Smooth muscle cell of the brain vasculature (primary cell): Measurements from ENCODE around the gene FUS.

Experiments
- DNase-seq: peaks from one replicate; pipeline ENCODE4 v3.0.0-alpha.2; 2012; ENCODE audit warnings: low read depth, low spot score

FUS gene

DNA sequence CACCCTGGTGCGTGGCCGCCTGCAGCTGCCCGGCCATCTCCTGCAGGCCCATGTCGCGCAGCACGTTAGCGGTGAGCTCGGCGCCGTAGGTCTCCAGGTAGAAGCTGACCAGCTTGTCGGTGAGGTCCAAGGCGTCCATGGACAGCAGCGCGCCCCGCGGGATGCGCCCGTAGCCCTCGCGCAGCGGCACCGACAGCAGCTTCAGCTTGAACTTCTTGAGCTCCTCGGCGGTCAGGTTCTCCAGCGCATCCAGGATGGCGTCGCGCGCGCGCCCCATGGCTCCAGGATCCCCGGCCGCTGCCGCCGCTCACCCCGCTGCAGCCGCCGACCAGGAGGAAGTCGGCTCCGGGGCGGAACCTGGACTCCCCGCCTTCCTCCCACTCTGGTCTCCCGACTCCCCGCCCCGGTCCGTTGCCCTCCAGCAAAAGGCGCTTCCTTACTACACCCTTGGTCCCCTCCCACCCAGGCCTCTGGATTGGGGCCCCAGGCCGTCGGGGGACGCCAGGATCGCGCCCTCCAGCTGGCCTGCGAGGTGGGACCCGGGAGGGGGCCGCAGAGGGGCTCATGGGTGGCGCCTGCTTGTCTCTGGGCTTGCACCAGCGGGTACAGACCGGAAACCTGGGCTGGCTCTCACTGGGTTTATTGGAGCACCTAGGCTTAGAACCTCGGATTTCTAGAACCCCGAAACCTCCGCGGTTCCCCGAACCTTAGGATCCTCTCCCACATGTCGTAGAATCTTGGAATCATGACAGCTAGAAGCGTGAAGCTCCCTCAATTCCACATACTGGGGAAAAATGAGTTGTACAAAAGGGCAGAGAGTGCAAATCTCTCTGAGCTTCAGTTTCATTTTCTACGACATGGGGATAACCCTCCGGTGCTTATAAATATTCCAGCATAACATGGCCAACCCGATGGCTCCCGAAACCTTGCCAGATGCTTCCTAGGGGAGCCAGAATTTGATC is 22.8 kb downstream of the FUS start, which contains the start of gene PYCARD:
Gene PYCARD, minus strand, starts transcription at position 347 of the 962 bp plus-strand sequence. Its CDS starts 70 bp downstream, at position 277.
- no peak for DNase-seq

DNA sequence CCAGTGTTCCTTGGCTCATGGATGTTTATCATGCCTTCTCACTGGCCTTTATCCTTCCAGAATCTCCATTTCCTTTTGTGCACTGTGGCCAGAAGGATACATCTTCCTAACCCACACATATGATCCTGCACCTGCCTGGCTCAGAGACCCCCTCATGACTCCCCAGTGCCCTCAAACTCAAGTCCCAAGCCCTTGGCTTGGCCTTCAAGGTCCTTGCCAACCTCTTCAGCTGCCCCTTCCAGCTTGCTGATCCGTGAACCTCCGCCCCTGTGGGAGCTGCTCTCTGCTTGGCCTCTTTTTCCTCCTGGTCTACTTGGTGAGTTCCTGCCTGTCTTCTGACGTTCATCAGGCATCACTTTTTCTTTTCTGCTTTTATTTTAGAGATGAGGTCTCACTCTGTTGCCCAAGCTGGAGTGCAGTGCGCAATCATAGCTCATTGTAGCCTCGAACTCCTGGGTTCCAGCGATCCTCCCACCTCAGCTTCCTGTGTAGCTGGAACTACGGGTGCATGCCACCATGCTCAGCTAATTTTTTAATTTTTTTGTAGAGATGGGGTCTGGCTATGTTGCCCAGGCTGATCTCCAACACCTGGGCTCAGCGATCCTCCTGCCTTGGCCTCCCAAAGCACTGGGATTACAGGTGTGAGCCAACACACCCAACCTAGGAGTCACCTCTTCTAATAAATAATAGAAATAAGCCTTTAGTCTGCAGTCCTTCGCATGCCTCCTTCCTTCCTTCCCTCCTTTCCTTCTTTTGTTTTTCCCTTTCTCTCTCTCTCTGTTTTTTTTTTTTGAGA is 25.1 kb downstream of the FUS start:
- DNase-seq, result no peak

DNA sequence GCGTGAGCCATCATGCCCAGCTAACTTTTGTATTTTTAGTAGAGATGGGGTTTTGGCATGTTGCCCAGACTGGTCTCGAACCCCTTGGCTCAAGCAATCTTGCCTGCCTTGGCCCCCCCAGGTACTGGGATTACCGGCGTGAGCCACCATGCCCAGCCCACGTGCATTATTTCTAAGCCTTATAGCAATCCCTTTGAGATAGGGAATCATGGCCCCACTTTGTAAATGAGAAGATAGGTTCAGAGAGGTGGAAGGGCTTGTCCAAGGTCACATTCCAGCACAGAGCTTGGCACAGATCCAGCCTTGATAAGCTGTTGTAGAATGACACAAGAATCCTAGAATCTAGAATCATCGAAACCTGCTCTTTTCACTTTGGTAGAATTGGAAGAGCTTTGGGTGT is 26.8 kb downstream of the FUS start:
- no peak for DNase-seq

DNA sequence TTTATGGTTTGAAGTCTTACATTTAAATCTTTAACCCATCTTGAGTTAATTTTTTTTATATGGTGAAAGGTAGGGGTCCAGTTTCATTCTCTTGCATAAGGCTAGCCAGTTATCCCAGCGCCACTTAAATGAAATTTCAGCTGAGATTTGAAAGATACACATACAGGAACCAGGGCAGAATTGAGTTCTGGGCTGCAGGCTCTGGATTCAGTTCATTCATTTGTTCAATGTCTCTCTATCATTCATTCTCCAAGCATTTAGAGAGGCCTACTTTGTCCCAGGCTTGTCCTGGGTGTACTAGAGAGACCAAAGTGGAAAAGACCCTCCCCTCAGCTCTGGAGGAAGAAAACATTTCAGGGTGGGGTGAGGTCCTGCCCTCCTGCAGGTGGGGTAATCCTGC is 33.4 kb downstream of the FUS start:
- no peak for DNase-seq

DNA sequence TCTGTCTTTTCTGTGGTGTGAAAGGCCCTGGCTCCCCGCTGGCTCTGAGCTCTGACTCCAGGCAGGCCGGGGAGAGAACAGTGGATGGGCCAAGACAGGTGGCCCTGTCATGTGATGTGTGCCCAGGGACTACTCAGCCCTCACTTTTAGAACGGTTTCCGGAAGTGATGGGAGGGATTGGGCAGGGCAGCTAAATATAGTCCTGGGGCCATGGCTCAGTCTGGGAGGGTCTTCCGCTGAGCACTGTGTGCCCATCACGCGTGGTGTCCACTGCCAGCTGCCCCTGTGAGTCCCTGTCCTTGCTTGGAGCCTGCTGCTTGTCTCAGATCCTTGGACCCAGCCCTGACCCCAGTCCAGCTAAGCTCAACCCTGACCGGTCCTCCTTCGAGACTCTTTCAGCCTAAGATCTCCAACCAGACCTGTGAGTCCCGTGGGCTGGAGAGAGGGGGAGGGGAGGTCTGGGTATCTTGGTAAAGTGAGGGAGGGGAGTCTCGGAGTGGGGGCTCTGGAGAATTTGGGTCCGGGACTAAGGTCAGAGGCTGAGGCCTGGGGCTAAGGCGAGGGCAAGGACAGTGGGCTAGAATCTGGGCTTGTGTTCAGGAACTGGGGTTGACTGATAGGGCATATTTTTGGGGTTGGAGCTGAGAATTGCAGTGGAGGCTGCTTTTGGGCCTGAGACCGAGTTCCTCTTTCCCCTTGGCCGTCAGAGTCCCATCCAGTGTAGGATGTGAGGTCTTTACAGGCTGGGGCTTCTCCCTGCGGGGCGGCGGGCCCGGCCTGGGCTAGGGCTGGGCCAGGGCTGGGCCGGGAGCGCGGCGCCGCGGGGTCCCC is 34.2 kb downstream of the FUS start, which contains the start of gene TRIM72:
Gene TRIM72, plus strand, starts transcription at position 243 of the 831 bp plus-strand sequence. CDS start 620 bp downstream, outside the sequence.
- DNase-seq, result no peak

DNA sequence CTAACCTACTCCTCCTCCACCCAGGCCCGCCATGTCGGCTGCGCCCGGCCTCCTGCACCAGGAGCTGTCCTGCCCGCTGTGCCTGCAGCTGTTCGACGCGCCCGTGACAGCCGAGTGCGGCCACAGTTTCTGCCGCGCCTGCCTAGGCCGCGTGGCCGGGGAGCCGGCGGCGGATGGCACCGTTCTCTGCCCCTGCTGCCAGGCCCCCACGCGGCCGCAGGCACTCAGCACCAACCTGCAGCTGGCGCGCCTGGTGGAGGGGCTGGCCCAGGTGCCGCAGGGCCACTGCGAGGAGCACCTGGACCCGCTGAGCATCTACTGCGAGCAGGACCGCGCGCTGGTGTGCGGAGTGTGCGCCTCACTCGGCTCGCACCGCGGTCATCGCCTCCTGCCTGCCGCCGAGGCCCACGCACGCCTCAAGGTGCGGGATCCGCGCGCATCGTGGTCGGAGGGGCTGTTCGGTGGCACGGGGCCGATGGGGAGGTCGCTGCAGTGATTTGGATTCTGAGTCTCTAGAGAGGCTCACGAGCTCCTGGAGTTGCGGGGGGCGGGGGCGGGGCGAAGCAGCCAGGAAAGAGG is 34.9 kb downstream of the FUS start:
- no peak for DNase-seq

DNA sequence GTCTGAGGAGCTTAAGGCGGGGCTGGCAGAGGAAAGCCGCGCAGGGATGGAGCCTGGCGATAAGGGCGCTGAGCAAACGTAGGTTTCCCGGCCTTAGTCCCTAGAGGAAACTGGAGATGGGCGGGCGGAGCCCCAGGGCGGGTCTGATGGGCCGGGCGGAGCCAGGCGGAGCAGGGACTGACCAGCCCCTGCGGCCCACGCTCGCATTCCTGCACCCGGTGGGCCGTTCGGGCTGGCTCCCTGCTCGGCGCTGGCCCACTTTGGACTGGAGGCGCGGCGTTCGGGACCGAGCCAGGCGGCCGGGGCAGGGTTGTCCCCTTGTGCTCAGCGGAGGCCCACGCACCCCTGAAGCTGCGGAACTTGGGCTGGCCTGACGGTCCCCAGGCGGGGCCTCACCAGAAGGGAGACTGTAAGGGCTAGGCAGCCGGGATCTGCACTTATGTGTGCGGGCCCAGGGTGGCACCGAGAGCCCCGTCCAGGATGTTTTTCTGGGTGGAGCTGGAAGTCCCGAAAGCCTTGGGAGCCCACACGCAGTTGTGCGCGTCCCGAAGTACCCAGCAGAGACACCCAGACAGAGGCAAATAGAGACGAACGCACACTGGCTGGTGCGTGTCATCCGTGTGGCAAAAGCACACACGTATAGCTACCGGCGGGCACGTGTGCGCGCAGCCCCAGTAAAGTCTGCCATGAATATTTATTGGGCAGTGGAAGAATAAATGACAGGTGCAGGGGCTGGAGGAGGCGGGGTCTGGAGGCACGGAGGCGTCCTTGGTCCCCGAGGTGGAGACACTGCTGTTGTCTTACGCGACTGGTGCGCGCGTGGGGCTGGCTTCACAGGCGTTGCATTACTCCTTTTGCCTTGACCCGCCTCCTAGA is 35.6 kb downstream of the FUS start:
- DNase-seq, result no peak

DNA sequence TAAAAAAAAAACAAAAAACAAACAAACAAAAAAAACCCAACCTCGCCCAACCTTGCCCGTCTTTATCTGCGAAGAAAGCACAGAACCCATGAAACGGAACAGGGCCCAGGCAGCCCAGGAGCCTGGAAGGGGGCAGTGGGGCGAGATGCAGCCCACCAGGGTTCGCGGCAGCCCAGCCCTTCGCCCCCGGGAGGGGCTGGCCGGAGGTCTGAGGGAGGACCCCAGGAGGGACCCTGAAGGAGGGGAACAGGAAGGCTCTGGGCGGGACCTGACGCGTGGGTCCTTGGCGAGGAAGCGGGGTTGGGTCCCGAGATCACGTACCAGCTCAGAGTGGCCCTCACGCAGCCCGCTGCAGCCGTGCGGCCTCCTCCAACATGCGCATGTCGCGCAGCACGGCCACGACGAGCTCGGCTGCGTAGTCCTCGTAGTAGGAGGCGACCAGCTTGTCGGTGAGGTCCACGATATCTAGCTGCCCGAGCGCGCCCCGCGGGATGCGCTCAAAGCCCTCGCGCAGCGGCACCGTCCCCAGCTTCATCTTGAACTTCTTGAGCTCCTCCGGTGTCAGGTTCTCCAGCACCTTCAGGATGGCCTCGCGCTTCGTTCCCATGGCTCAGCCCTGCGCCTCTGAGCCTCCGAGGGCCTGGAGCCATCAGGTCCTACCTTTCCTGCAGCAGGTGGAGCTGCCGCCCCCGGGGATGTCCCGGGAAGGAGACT is 36.6 kb downstream of the FUS start, which contains the start of gene PYDC1:
Gene PYDC1, minus strand, starts transcription at position 714 of the 714 bp plus-strand sequence. Its CDS starts 107 bp downstream, at position 607.
- DNase-seq, result no peak

DNA sequence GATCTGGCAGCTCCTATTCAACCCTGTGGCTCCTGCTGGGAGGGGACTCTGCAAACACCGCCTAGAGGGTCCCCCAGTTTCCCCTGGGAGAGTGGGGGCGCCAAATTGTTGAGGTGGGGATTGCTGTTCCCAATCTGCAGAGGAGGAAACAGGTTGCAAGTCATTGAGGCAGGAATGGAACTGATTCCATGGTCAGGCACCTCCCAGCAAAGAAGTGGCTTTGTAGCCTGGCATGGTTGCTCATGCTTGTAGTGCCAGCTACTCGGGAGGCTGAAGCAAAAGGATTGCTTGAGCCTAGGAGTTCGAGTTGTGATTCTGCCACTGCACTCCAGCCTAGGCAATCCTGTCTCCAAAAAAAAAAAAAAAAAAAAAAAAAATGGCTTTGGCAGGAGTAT is 37.2 kb downstream of the FUS start:
- no peak for DNase-seq

DNA sequence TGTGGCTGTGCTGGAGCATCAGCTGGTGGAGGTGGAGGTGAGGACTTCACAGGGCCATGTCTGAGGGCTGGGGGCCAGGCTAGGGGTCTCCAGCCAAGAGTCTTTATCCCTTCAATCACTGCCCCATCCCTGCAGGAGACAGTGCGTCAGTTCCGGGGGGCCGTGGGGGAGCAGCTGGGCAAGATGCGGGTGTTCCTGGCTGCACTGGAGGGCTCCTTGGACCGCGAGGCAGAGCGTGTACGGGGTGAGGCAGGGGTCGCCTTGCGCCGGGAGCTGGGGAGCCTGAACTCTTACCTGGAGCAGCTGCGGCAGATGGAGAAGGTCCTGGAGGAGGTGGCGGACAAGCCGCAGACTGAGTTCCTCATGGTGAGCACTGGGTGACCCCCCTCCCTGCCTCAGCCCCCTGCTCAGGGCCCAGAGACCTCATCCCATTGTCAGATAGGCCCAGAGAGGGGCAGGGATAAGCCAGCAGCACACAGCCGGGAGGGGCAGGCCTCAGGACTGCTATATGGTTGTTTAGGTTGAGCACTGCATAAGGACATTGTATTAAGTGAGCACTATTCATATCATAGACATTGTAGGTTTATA is 39.3 kb downstream of the FUS start:
- no peak for DNase-seq

DNA sequence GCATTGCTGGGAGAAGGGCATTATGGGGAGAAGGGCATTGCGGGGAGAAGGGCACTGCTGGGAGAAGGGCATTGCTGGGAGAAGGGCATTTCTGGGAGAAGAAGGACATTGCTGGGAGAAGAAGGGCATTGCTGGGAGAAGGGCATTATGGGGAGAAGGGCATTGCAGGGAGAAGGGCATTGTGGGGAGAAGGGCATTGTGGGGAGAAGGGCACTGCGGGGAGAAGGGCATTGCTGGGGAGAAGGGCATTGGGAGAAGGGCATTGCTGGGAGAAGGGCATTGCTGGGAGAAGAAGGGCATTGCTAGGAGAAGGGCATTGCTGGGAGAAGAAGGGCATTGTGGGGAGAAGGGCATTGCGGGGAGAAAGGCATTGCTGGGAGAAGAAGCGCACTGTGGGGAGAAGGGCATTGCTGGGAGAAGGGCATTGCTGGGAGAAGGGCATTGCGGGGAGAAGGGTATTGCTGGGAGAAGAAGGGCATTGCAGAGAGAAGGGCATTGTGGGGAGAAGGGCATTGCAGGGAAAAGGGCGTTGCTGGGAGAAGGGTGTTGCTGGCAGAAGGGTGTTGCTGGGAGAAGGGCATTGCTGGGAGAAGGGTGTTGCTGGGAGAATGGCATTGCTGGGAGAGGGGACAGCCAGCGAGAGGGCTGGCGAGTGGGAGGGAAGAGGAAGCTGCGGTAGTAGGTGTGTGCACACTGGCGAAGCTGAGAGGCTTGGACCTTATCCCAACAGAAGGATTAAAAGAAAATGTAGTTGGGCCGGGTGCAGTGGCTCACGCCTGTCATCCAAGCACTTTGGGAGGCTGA is 41.6 kb downstream of the FUS start:
- DNase-seq, result no peak

DNA sequence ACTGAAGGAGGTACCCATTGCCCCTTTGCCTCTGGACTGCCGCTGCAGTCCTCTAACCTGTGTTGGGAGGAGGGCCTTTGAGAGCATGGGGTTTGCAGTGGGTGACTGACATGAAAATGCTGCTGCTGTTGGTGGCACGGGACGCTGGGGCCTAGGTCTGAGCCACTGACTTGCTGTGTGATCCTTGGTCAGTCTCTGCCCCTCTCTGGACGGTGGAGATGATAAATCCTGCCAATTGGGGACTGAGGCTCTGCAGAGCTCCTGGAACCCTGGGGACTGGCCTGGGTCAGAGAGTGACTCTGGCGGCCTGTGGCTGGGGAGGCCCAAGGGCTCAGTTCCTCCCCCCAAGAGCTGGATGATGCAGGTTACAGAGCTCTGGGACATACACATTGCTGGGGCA is 43.1 kb downstream of the FUS start:
- no peak for DNase-seq

DNA sequence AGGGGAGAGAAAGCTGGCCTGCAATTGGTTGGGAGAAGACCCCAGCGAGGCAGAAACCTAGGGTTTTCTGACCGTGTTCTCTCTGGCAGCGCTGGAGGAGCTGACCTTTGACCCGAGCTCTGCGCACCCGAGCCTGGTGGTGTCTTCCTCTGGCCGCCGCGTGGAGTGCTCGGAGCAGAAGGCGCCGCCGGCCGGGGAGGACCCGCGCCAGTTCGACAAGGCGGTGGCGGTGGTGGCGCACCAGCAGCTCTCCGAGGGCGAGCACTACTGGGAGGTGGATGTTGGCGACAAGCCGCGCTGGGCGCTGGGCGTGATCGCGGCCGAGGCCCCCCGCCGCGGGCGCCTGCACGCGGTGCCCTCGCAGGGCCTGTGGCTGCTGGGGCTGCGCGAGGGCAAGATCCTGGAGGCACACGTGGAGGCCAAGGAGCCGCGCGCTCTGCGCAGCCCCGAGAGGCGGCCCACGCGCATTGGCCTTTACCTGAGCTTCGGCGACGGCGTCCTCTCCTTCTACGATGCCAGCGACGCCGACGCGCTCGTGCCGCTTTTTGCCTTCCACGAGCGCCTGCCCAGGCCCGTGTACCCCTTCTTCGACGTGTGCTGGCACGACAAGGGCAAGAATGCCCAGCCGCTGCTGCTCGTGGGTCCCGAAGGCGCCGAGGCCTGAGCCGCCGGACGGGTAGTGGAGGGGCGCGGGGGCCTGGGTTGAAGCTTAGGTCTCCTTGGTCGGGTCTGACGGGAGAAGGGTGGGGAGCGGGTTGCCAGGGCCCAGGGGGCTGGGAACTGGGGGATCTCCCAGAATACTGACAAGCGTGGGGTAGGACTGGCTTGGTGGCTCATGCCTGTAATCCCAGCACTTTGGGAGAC is 44.4 kb downstream of the FUS start:
- DNase-seq, result no peak

DNA sequence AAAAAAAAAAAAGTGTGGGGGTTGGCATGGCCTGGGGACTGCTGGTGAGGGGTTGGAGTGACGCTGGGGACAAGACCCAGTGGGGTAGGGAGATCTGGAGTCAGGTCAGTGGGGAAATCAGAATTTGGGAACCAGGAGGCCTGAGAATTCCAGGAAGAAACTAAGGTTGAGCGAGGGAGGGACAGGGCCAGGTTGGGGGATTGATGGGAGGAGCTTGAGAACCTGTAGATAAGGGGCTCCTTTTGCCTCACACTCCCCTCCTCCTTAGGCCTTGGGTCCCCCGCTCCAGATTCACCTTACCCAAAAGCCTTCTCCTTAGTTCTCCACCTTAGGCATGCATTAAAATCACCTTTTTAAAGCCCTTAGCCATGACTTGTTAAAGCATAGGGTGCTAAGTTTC is 45.3 kb downstream of the FUS start:
- no peak for DNase-seq

DNA sequence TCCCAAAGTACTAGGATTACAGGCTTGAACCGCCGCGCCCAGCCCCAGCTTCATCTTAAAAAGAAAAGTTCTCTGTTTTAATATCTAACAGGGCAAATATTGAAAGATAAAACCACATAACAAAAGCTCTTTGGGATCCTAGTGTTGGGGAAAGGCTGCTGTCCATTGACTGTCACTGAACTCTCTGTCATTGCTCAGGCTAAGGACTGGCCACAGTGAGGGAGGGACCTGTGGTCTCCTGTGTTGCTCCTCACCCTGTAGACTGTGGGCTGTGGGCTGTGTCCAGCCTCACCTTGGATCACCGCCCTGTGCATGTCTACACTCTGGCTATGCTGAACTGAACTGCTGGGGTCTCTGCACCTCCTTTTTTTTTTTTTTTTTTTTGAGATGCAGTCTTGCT is 48.3 kb downstream of the FUS start:
- no peak for DNase-seq

DNA sequence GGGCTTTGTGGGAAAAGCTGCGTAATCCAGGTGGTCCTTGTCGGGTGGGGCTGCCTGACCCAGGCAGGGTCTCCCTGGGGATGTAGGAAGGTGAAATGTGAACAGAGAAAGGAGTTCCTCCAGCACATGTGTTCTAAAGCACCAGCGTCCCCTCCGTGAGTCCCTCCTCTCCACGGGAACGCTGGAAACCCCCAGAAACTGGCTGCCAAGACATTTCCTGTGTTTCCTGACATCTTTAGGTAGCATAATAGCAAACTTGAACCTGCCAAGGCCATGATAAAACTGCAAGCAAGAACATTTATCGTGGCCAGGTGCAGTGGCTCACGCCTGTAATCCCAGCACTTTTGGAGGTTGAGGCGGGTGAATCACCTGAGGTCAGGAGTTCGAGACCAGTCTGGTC is 49.6 kb downstream of the FUS start:
- DNase-seq, result no peak

DNA sequence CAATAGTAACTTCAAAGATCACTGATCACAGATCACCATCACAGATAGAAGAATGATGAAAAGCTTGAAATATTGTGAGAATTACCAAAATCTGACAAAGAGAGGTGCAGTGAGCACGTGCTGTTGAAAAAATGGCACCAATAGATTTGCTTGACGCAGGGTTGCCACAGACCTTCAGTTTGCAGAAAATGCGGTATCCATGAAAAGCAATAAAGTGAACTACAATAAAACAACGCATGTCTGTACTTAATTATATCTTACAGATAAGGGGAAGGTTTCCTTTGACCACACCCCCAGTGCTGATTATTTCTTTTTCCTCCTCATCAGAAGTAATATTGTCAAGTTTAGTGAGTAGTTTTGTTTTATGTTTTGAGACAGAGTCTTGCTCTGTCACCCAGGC is 58.1 kb downstream of the FUS start:
- DNase-seq, result no peak
